Measurements from ENCODE around the gene OR2G3.

Gene OR2G3

DNA sequence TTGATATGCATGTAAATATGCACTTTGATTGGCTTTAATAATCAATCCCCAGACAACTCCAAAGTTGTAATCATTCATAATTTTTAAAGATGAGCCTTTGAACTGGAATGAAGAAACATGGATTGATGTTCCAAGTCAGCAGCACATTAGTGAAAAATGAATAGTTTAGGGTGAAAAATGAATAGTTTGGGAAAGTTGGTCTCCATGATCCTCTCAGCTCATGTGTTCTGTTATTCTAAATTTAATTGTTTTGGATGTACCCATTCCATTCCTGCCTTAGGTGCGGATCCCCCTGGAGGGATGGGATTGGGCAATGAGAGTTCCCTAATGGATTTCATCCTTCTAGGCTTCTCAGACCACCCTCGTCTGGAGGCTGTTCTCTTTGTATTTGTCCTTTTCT is at the start of gene OR2G3:
OR2G3 (plus strand) TSS at position 301 of the 400 bp plus-strand sequence; CDS start at position 301, 0 bp downstream.
- no peak for DNase-seq (ENCODE audit: extremely low read depth, low read depth)
- TF ChIP-seq CTCF (IDR thresholded peaks at IDR 0.05; ENCODE audit: low read depth, low read length, missing control alignments): no peak

GRCh38 chr1:247557926-247558674 is 47.3 kb upstream of the OR2G3 start:
- DNase-seq (ENCODE audit: extremely low read depth, low read depth): no peak
- TF ChIP-seq CTCF (IDR thresholded peaks at IDR 0.05; ENCODE audit: low read depth, low read length, missing control alignments): no peak
- no peak overlapping the region for H3K4me3 ChIP-seq (replicated peaks; ENCODE audit: low read depth, low read length)

More for the DNA sequence above, at the start of gene OR2G3:
- H3K4me3 ChIP-seq (replicated peaks; ENCODE audit: low read depth, low read length): no peak within 1 kb of the TSS

- no peak for DNase-seq (ENCODE audit: extremely low read depth, low read depth)
- no peak for TF ChIP-seq CTCF (IDR thresholded peaks at IDR 0.05; ENCODE audit: low read depth, low read length, missing control alignments)
- no peak overlapping the region for H3K4me3 ChIP-seq (replicated peaks; ENCODE audit: low read depth, low read length)
Measured at GRCh38 chr1:247561711-247562110, 43.7 kb upstream of the OR2G3 start.

- H3K4me3 ChIP-seq (replicated peaks; ENCODE audit: low read depth, low read length): no peak overlapping the region
- no peak for TF ChIP-seq CTCF (IDR thresholded peaks at IDR 0.05; ENCODE audit: low read depth, low read length, missing control alignments)
- DNase-seq (ENCODE audit: extremely low read depth, low read depth): no peak
Measured at GRCh38 chr1:247562198-247562597, 43.2 kb upstream of the OR2G3 start.

DNA sequence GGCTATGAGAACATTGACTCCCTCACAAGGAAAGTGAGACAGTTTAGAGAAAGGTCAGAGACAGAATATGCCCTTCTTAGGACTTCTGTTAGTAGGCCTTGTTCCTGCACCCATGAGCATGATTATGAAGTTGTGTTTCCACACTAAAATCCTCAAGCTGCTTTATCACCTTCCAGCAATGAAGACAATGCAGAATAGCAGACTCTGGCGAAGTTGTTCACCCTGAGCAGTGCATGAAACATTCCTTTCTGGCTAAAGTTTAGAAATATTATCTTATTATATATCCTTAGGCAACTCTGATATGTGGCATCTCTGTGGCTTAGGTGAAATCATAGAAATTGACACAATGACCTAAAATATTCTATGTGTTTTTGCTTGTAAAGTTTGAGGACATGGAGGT is 31.1 kb upstream of the OR2G3 start:
- no peak for TF ChIP-seq CTCF (IDR thresholded peaks at IDR 0.05; ENCODE audit: low read depth, low read length, missing control alignments)
- DNase-seq (ENCODE audit: extremely low read depth, low read depth): no peak
- H3K4me3 ChIP-seq (replicated peaks; ENCODE audit: low read depth, low read length): no peak overlapping the region

DNA sequence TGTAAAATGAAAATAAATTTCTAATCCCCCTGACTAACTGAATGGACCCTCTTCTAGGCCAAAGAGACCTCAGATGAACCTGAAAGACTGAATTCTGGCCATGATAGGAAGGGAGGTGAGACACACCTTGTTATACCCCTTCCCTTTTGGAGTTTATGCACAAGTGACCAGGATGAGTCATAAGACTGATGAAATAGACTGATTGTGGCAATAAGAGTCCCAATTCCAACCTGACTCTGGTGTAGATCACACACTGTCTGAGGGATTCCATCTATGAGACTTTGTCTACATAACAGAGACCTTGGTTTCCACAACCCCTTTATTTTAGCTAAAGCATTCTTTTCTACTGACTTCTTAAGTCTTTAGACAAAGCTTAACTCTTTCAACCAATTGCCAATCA is 30.7 kb upstream of the OR2G3 start:
- no peak for TF ChIP-seq CTCF (IDR thresholded peaks at IDR 0.05; ENCODE audit: low read depth, low read length, missing control alignments)
- no peak overlapping the region for H3K4me3 ChIP-seq (replicated peaks; ENCODE audit: low read depth, low read length)
- DNase-seq (ENCODE audit: extremely low read depth, low read depth): no peak

DNA sequence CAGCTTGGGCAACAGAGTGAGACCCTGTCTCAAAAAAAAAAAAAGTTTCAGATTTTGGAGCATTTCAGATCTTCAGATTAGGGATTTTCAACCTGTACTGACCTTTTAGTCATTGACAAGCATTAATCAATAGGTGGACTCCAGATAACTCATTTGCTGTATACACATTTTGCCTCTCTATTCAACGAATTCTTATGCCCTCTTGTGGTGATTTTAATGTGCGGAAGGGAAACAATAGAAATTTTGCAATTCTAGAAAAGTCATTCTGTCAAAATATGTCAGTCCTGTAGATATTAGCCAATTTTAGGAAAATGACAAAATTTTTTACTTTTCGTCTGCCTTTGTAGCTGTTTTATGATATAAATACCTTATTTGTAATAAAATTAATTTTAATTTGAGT is 28.9 kb upstream of the OR2G3 start:
- DNase-seq (ENCODE audit: extremely low read depth, low read depth): no peak
- TF ChIP-seq CTCF (IDR thresholded peaks at IDR 0.05; ENCODE audit: low read depth, low read length, missing control alignments): no peak
- no peak overlapping the region for H3K4me3 ChIP-seq (replicated peaks; ENCODE audit: low read depth, low read length)
